ENCODE measurements around the gene ADGRD1. TPM values are rescaled to one million over a fixed set of nuclear protein-coding genes. Genes with fewer than 3 reads are reported as not detected.

Gene ADGRD1
- total RNA-seq, 1 experiment from 2014 or later = 0.77 TPM

DNA sequence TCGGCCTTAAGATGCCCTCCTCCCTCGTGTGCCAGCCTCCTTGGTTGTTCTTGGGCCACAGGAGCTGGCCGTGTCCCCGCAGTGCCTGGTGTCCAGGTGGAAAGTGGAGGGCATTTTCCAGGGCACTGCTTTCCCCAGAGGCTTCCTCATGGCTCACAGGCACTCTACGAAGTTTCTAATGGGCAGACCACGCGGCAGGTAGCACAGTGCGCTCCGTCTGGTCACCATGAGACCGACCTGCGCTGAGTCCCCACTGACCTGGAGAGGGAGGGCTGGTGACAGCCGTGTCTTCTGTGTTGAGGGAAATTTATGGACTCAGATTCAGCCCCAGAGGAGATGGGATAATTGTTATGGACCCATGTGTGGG lies 186.3 kb downstream of the ADGRD1 start (continued):
- TF ChIP-seq, protein P1, sequence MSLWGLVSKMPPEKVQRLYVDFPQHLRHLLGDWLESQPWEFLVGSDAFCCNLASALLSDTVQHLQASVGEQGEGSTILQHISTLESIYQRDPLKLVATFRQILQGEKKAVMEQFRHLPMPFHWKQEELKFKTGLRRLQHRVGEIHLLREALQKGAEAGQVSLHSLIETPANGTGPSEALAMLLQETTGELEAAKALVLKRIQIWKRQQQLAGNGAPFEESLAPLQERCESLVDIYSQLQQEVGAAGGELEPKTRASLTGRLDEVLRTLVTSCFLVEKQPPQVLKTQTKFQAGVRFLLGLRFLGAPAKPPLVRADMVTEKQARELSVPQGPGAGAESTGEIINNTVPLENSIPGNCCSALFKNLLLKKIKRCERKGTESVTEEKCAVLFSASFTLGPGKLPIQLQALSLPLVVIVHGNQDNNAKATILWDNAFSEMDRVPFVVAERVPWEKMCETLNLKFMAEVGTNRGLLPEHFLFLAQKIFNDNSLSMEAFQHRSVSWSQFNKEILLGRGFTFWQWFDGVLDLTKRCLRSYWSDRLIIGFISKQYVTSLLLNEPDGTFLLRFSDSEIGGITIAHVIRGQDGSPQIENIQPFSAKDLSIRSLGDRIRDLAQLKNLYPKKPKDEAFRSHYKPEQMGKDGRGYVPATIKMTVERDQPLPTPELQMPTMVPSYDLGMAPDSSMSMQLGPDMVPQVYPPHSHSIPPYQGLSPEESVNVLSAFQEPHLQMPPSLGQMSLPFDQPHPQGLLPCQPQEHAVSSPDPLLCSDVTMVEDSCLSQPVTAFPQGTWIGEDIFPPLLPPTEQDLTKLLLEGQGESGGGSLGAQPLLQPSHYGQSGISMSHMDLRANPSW (CRISPR knock-in tag; conservative IDR thresholded peaks at IDR 0.05; ENCODE audit: low read depth) = no peak

DNA sequence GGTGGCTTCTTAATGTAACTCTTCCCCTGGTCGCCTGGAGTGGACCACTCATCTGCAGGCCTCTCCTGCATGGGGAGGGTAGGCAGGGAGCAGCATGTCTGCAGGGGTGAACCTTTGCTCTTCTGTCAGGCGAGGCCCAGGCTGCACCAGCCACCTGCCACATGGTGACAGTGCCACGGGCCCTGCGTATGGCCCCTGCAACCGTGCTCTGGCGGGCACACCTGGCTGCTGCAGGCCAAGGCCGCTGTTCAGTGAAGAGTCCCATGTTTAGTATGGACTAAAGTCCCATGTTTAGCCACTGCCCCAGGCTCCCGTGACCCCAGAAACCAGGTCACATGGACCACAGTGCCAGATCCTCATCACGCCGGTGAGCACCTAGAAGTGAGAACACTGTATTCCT lies 187.0 kb downstream of the ADGRD1 start:
- Mint-ChIP-seq H3K4me1 (peaks cover 8% of the 10 kb centered on the region), H3K27ac (no peak overlapping the region), H3K27me3 (ENCODE audit: low read depth) (no peaks in the 10 kb centered on the region), H3K36me3 (no peaks in the 10 kb centered on the region), H3K4me3 (no peak overlapping the region), H3K9me3 (no peaks in the 10 kb centered on the region)
- ChIA-PET CTCF (no interaction called here), POLR2A (no interaction called here)
- DNase-seq (ENCODE audit: low spot score) (no peak), ATAC-seq (no peak)
- TF ChIP-seq ZNF396 (CRISPR knock-in tag; IDR thresholded peaks at IDR 0.05; ENCODE audit: borderline replicate concordance) (no peak), TCF7 (CRISPR knock-in tag; IDR thresholded peaks at IDR 0.05; ENCODE audit: low read depth) (no peak), ELF4 (CRISPR knock-in tag; IDR thresholded peaks at IDR 0.05; ENCODE audit: low read depth) (no peak), GRHL2 (CRISPR knock-in tag; IDR thresholded peaks at IDR 0.05; ENCODE audit: insufficient replicate concordance, severe bottlenecking) (no peak), ZNF138 (CRISPR knock-in tag; conservative IDR thresholded peaks at IDR 0.05) (no peak), OVOL2 (CRISPR knock-in tag; IDR thresholded peaks at IDR 0.05; ENCODE audit: borderline replicate concordance) (no peak), MYBL2 (CRISPR knock-in tag; IDR thresholded peaks at IDR 0.05) (no peak), ZNF232 (CRISPR knock-in tag; IDR thresholded peaks at IDR 0.05) (no peak), JUN (CRISPR knock-in tag; IDR thresholded peaks at IDR 0.05) (no peak)
- TF ChIP-seq, protein P2, sequence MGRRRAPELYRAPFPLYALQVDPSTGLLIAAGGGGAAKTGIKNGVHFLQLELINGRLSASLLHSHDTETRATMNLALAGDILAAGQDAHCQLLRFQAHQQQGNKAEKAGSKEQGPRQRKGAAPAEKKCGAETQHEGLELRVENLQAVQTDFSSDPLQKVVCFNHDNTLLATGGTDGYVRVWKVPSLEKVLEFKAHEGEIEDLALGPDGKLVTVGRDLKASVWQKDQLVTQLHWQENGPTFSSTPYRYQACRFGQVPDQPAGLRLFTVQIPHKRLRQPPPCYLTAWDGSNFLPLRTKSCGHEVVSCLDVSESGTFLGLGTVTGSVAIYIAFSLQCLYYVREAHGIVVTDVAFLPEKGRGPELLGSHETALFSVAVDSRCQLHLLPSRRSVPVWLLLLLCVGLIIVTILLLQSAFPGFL (CRISPR knock-in tag; IDR thresholded peaks at IDR 0.05; ENCODE audit: borderline replicate concordance) = no peak
- TF ChIP-seq, protein P3, sequence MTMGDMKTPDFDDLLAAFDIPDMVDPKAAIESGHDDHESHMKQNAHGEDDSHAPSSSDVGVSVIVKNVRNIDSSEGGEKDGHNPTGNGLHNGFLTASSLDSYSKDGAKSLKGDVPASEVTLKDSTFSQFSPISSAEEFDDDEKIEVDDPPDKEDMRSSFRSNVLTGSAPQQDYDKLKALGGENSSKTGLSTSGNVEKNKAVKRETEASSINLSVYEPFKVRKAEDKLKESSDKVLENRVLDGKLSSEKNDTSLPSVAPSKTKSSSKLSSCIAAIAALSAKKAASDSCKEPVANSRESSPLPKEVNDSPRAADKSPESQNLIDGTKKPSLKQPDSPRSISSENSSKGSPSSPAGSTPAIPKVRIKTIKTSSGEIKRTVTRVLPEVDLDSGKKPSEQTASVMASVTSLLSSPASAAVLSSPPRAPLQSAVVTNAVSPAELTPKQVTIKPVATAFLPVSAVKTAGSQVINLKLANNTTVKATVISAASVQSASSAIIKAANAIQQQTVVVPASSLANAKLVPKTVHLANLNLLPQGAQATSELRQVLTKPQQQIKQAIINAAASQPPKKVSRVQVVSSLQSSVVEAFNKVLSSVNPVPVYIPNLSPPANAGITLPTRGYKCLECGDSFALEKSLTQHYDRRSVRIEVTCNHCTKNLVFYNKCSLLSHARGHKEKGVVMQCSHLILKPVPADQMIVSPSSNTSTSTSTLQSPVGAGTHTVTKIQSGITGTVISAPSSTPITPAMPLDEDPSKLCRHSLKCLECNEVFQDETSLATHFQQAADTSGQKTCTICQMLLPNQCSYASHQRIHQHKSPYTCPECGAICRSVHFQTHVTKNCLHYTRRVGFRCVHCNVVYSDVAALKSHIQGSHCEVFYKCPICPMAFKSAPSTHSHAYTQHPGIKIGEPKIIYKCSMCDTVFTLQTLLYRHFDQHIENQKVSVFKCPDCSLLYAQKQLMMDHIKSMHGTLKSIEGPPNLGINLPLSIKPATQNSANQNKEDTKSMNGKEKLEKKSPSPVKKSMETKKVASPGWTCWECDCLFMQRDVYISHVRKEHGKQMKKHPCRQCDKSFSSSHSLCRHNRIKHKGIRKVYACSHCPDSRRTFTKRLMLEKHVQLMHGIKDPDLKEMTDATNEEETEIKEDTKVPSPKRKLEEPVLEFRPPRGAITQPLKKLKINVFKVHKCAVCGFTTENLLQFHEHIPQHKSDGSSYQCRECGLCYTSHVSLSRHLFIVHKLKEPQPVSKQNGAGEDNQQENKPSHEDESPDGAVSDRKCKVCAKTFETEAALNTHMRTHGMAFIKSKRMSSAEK (CRISPR knock-in tag; IDR thresholded peaks at IDR 0.05; ENCODE audit: borderline replicate concordance) = no peak

DNA sequence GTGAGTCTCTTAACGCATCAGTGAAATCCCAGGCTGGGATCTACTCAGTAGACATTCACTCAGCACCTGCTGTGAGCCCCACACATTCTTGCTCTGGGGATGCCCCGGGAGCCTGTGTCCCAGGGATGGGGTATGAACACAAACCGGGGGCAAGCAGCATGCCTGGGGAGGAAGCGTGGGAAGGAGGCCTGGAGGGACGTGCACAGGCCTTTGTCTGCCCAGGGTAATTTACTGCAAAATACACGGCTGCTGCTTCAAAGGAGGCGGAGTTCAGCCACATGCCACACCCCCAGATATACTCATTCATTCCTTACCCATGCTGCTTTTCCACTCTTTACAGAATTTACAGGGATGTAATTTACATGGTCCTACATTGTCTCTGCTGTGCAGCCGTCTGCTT lies 187.8 kb downstream of the ADGRD1 start:
- Mint-ChIP-seq H3K4me3 (no peak overlapping the region), H3K36me3 (no peaks in the 10 kb centered on the region), H3K9me3 (no peaks in the 10 kb centered on the region; the same call in 1 of the 2 replicates), H3K27ac (no peak overlapping the region), H3K27me3 (ENCODE audit: low read depth) (no peaks in the 10 kb centered on the region), H3K4me1 (peaks cover 8% of the 10 kb centered on the region)
- ATAC-seq (no peak), DNase-seq (ENCODE audit: low spot score) (no peak)
- CTCF ChIA-PET = no interaction called here
- POLR2A ChIA-PET = no interaction called here
- TF ChIP-seq, protein P4, sequence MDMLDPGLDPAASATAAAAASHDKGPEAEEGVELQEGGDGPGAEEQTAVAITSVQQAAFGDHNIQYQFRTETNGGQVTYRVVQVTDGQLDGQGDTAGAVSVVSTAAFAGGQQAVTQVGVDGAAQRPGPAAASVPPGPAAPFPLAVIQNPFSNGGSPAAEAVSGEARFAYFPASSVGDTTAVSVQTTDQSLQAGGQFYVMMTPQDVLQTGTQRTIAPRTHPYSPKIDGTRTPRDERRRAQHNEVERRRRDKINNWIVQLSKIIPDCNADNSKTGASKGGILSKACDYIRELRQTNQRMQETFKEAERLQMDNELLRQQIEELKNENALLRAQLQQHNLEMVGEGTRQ (CRISPR knock-in tag; IDR thresholded peaks at IDR 0.05) = no peak
- TF ChIP-seq SOX15 (CRISPR knock-in tag; IDR thresholded peaks at IDR 0.05) = no peak
- TF ChIP-seq, protein P5, sequence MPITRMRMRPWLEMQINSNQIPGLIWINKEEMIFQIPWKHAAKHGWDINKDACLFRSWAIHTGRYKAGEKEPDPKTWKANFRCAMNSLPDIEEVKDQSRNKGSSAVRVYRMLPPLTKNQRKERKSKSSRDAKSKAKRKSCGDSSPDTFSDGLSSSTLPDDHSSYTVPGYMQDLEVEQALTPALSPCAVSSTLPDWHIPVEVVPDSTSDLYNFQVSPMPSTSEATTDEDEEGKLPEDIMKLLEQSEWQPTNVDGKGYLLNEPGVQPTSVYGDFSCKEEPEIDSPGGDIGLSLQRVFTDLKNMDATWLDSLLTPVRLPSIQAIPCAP (CRISPR knock-in tag; IDR thresholded peaks at IDR 0.05) = no peak
- TF ChIP-seq, protein P6, sequence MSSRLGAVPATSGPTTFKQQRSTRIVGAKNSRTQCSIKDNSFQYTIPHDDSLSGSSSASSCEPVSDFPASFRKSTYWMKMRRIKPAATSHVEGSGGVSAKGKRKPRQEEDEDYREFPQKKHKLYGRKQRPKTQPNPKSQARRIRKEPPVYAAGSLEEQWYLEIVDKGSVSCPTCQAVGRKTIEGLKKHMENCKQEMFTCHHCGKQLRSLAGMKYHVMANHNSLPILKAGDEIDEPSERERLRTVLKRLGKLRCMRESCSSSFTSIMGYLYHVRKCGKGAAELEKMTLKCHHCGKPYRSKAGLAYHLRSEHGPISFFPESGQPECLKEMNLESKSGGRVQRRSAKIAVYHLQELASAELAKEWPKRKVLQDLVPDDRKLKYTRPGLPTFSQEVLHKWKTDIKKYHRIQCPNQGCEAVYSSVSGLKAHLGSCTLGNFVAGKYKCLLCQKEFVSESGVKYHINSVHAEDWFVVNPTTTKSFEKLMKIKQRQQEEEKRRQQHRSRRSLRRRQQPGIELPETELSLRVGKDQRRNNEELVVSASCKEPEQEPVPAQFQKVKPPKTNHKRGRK (CRISPR knock-in tag; IDR thresholded peaks at IDR 0.05; ENCODE audit: borderline replicate concordance) = no peak
- no peak for TF ChIP-seq NFYB (CRISPR knock-in tag; conservative IDR thresholded peaks at IDR 0.05; ENCODE audit: low read depth)
- no peak for TF ChIP-seq KAT7 (CRISPR knock-in tag; IDR thresholded peaks at IDR 0.05; ENCODE audit: borderline replicate concordance)
- TF ChIP-seq FOXK1 (CRISPR knock-in tag; IDR thresholded peaks at IDR 0.05) = no peak
- no peak for TF ChIP-seq ZNF317 (CRISPR knock-in tag; IDR thresholded peaks at IDR 0.05; ENCODE audit: borderline replicate concordance, low read depth)
- no peak for TF ChIP-seq GABPB1 (CRISPR knock-in tag; IDR thresholded peaks at IDR 0.05)
- TF ChIP-seq ZNF219 (CRISPR knock-in tag; IDR thresholded peaks at IDR 0.05; ENCODE audit: borderline replicate concordance) = no peak
- no peak for TF ChIP-seq TCF7 (CRISPR knock-in tag; IDR thresholded peaks at IDR 0.05; ENCODE audit: low read depth)

All from WTC11 (cell line).